GM23338 (cell line): ENCODE measurements around the gene CDON. TPM values are rescaled to one million over a fixed set of nuclear protein-coding genes. Genes with fewer than 3 reads are reported as not detected.

Experiments
- ATAC-seq: fragments of 200-7000 bp; cut with Tn5 transposase; 3 replicates; pipeline ENCODE4 v1.9.1; 2020
- DNase-seq: peaks from one replicate; pipeline ENCODE4 v3.0.0-alpha.2; 2015; ENCODE audit warnings: low spot score
- H2AFZ ChIP-seq: fragments of 200-600 bp; sonication (generic); 2 replicates; pipeline ENCODE4 v1.8.0; 2016; ENCODE audit warnings: antibody characterized with exemption, mild to moderate bottlenecking, moderate library complexity
- H3F3A ChIP-seq: fragments of 200-600 bp; sonication (generic); replicated peaks from 2 replicates; pipeline ENCODE4 v1.8.0; 2017; ENCODE audit warnings: antibody characterized with exemption, mixed run types, low read depth
- H3K27ac ChIP-seq: fragments of 200-600 bp; sonication (generic); 2 replicates; pipeline ENCODE4 v1.6.1; 2016; ENCODE audit warnings: low read depth
- H3K27me3 ChIP-seq: fragments of 200-600 bp; sonication (generic); 2 replicates; pipeline ENCODE4 v1.8.0; 2016; ENCODE audit warnings: mild to moderate bottlenecking, mixed run types, moderate library complexity; ENCODE audit not compliant: insufficient read depth
- H3K36me3 ChIP-seq: fragments of 200-600 bp; sonication (generic); 2 replicates; pipeline ENCODE4 v1.8.0; 2016; ENCODE audit warnings: mild to moderate bottlenecking; ENCODE audit not compliant: insufficient read depth
- H3K4me1 ChIP-seq: fragments of 200-600 bp; sonication (generic); 2 replicates; pipeline ENCODE4 v1.8.0; 2016; ENCODE audit warnings: mild to moderate bottlenecking, moderate library complexity; ENCODE audit not compliant: insufficient read depth
- H3K4me2 ChIP-seq: fragments of 200-600 bp; sonication (generic); 2 replicates; pipeline ENCODE4 v1.7.1; 2017; ENCODE audit warnings: mixed run types
- H3K4me3 ChIP-seq: fragments of 200-600 bp; sonication (generic); 2 replicates; pipeline ENCODE4 v1.6.1; 2016; ENCODE audit warnings: mixed run types
- H3K79me2 ChIP-seq: fragments of 200-600 bp; sonication (generic); replicated peaks from 2 replicates; pipeline ENCODE4 v1.8.0; 2017; ENCODE audit warnings: mild to moderate bottlenecking; ENCODE audit not compliant: insufficient read depth
- H3K9me2 ChIP-seq: fragments of 200-600 bp; sonication (generic); 2 replicates; pipeline ENCODE4 v1.8.0; 2017; ENCODE audit not compliant: insufficient read depth
- H4K20me1 ChIP-seq: fragments of 200-600 bp; sonication (generic); replicated peaks from 2 replicates; pipeline ENCODE4 v1.8.0; 2017; ENCODE audit warnings: mild to moderate bottlenecking; ENCODE audit not compliant: insufficient read depth
- H3K27ac Mint-ChIP-seq: 2 replicates; pipeline ENCODE4 v1.8.0; 2020; ENCODE audit warnings: inconsistent platforms, mild to moderate bottlenecking, moderate library complexity, mixed read lengths
- H3K27me3 Mint-ChIP-seq: 3 replicates; pipeline ENCODE4 v1.8.0; 2022; ENCODE audit warnings: low read depth, mild to moderate bottlenecking, moderate library complexity, mixed read lengths, inconsistent platforms; ENCODE audit not compliant: insufficient read depth, poor library complexity
- H3K36me3 Mint-ChIP-seq: 3 replicates; pipeline ENCODE4 v1.8.0; 2021; ENCODE audit warnings: low read depth, mild to moderate bottlenecking, inconsistent platforms, moderate library complexity, mixed read lengths
- H3K4me1 Mint-ChIP-seq: 3 replicates; pipeline ENCODE4 v1.8.0; 2020; ENCODE audit warnings: mild to moderate bottlenecking, inconsistent platforms, mixed read lengths
- H3K4me3 Mint-ChIP-seq: 3 replicates; pipeline ENCODE4 v1.8.0; 2021; ENCODE audit warnings: moderate library complexity, mild to moderate bottlenecking, inconsistent platforms, mixed read lengths
- H3K9me3 Mint-ChIP-seq: 3 replicates; pipeline ENCODE4 v1.8.0; 2020; ENCODE audit warnings: moderate library complexity, mild to moderate bottlenecking, inconsistent platforms, mixed read lengths
- CREB1 ChIP-seq: fragments of 250-450 bp; sonication (Bioruptor Pico); IDR thresholded peaks from 2 replicates; pipeline ENCODE4 v1.5.0; 2020; ENCODE audit warnings: low read depth, mild to moderate bottlenecking, moderate library complexity
- EZH2 ChIP-seq: fragments of 200-600 bp; sonication (generic); IDR thresholded peaks from one replicate; pipeline ENCODE4 v1.8.0; 2017; ENCODE audit warnings: antibody characterized with exemption, mild to moderate bottlenecking, low read depth; ENCODE audit not compliant: unreplicated experiment
- EZH2phosphoT487 ChIP-seq: fragments of 200-600 bp; sonication (generic); IDR thresholded peaks from one replicate; pipeline ENCODE4 v1.8.1; 2018; ENCODE audit warnings: antibody characterized with exemption; ENCODE audit not compliant: unreplicated experiment
- JUNB ChIP-seq: IDR thresholded peaks from one replicate; pipeline ENCODE4 v1.6.1; 2016; ENCODE audit warnings: antibody characterized with exemption; ENCODE audit not compliant: unreplicated experiment
- NANOG ChIP-seq: IDR thresholded peaks from 2 replicates; pipeline ENCODE4 v1.6.1; 2016; ENCODE audit warnings: antibody characterized with exemption, borderline replicate concordance
- POLR2AphosphoS5 ChIP-seq: IDR thresholded peaks from 2 replicates; pipeline ENCODE4 v1.6.1; 2016; ENCODE audit warnings: antibody characterized with exemption, low read depth
- REST ChIP-seq: IDR thresholded peaks from one replicate; pipeline ENCODE4 v1.6.1; 2018; ENCODE audit warnings: antibody characterized with exemption; ENCODE audit not compliant: unreplicated experiment
- STAT1 ChIP-seq: IDR thresholded peaks from one replicate; pipeline ENCODE4 v1.6.1; 2016; ENCODE audit warnings: antibody characterized with exemption; ENCODE audit not compliant: unreplicated experiment
- ZNF114 ChIP-seq: fragments of 250-450 bp; sonication (Bioruptor Pico); IDR thresholded peaks from 2 replicates; pipeline ENCODE4 v1.5.0; 2020; ENCODE audit warnings: mild to moderate bottlenecking, moderate library complexity
- ZNF331 ChIP-seq: fragments of 250-450 bp; sonication (Bioruptor Pico); IDR thresholded peaks from 2 replicates; pipeline ENCODE4 v1.5.0; 2020; ENCODE audit warnings: low read depth, mild to moderate bottlenecking, moderate library complexity
- ZNF462 ChIP-seq: fragments of 250-450 bp; sonication (Bioruptor Pico); IDR thresholded peaks from 2 replicates; pipeline ENCODE4 v1.5.0; 2020; ENCODE audit warnings: mild to moderate bottlenecking, moderate library complexity
- polyA plus RNA-seq: library from polyadenylated mRNA; unstranded; fragments of >200 nt; fragmentation: Nextera tagmentation; extraction: Ambion mirVana; gene quantifications from 2 replicates; pipeline ENCODE4 v1.2.1, GENCODE V29; 2016
- total RNA-seq: library from RNA; depleted of rRNA; stranded (reverse); fragments of >200 nt; shearing (Covaris generic); gene quantifications from 2 replicates; pipeline ENCODE4 v1.2.3, GENCODE V29; 2014
- TF ChIP-seq, protein P1 (sequence below), 2 experiments: fragments of 200-600 bp in 1 of 2; sonication (generic) in 1 of 2; conservative IDR thresholded peaks; 2 replicates each; pipeline versions ENCODE4 v1.5.1 to v1.6.1; 2016 to 2017; ENCODE audit warnings: antibody characterized with exemption in 2 of 2, low read depth in 2 of 2, mild to moderate bottlenecking in 2 of 2, moderate library complexity in 1 of 2
- TF ChIP-seq, protein P2 (sequence below): IDR thresholded peaks from 2 replicates; pipeline ENCODE4 v1.6.1; 2016; ENCODE audit warnings: antibody characterized with exemption

Gene CDON
- total and polyA plus RNA-seq, 2 experiments from 2014 or later = 4.1 to 35.5 TPM

DNA sequence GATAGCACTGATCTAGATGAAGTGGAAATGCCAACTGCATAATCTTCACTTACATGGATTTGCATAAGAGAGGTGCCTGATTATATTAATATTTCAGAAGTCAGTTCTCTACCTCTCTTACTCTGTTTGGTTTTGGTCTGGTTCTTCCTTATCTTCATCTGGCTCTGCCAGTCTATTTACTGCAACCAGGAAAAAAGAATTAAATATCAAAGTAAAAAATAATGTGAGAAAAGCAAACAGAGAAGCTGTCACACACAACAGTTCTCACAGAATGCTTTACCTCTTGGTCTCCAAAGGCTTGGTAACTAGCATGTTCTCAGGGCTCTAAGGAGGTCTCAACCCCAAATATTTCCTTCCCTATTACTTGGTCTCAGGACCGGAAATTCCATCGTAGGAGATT lies 110.1 kb downstream of the CDON start:
- H3K4me3 Mint-ChIP-seq = no peak overlapping the region
- peaks cover 2% of the 10 kb centered on the region for H3K27me3 Mint-ChIP-seq
- DNase-seq (no peak), ATAC-seq (no peak)
- H3K36me3 Mint-ChIP-seq = no peaks in the 10 kb centered on the region; the same call in 2 of the 3 replicates
- Histone ChIP-seq H4K20me1 (no peaks in the 10 kb centered on the region), H3F3A (no peaks in the 10 kb centered on the region), H3K4me3 (no peak overlapping the region), H3K27me3 (no peaks in the 10 kb centered on the region), H3K36me3 (no peaks in the 10 kb centered on the region), H2AFZ (no peak overlapping the region), H3K79me2 (no peaks in the 10 kb centered on the region), H3K4me2 (no peak overlapping the region), H3K27ac (no peak overlapping the region), H3K4me1 (peaks cover 2% of the 10 kb centered on the region; the same call in 1 of the 2 replicates), H3K9me2 (no peaks in the 10 kb centered on the region)
- no peaks in the 10 kb centered on the region; the same call in 2 of the 3 replicates for H3K9me3 Mint-ChIP-seq
- peaks cover 9% of the 10 kb centered on the region for H3K4me1 Mint-ChIP-seq
- no peak overlapping the region for H3K27ac Mint-ChIP-seq
- no peak for TF ChIP-seq JUNB
- TF ChIP-seq CREB1 (CRISPR knock-in tag) = no peak
- TF ChIP-seq, protein P1, sequence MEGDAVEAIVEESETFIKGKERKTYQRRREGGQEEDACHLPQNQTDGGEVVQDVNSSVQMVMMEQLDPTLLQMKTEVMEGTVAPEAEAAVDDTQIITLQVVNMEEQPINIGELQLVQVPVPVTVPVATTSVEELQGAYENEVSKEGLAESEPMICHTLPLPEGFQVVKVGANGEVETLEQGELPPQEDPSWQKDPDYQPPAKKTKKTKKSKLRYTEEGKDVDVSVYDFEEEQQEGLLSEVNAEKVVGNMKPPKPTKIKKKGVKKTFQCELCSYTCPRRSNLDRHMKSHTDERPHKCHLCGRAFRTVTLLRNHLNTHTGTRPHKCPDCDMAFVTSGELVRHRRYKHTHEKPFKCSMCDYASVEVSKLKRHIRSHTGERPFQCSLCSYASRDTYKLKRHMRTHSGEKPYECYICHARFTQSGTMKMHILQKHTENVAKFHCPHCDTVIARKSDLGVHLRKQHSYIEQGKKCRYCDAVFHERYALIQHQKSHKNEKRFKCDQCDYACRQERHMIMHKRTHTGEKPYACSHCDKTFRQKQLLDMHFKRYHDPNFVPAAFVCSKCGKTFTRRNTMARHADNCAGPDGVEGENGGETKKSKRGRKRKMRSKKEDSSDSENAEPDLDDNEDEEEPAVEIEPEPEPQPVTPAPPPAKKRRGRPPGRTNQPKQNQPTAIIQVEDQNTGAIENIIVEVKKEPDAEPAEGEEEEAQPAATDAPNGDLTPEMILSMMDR (conservative IDR thresholded peaks at IDR 0.05; ENCODE audit: low read depth in 2 of 2) = no peak
- TF ChIP-seq ZNF114 = no peak
- no peak for TF ChIP-seq STAT1
- TF ChIP-seq, protein P2, sequence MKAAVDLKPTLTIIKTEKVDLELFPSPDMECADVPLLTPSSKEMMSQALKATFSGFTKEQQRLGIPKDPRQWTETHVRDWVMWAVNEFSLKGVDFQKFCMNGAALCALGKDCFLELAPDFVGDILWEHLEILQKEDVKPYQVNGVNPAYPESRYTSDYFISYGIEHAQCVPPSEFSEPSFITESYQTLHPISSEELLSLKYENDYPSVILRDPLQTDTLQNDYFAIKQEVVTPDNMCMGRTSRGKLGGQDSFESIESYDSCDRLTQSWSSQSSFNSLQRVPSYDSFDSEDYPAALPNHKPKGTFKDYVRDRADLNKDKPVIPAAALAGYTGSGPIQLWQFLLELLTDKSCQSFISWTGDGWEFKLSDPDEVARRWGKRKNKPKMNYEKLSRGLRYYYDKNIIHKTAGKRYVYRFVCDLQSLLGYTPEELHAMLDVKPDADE = no peak
- TF ChIP-seq NANOG = no peak
- TF ChIP-seq ZNF462 (CRISPR knock-in tag) = no peak
- no peak for TF ChIP-seq POLR2AphosphoS5
- TF ChIP-seq REST = no peak
- TF ChIP-seq ZNF331 (CRISPR knock-in tag) = no peak
- no peak for TF ChIP-seq EZH2
- no peak for TF ChIP-seq EZH2phosphoT487
